NT2/D1 (cell line): ENCODE data around the gene MAGEH1.
"Not testable (repeated sequence)": the region's sequence is repeated elsewhere in the genome, so short reads cannot be mapped to it uniquely, and the experiment has no call there.

Source experiments
- SUZ12 ChIP-seq: IDR thresholded peaks from 2 replicates; pipeline ENCODE4 v1.6.1; 2011; ENCODE audit not compliant: insufficient read length, insufficient read depth; ENCODE audit errors: extremely low read depth
- YY1 ChIP-seq: IDR thresholded peaks from 2 replicates; pipeline ENCODE4 v1.6.1; 2011; ENCODE audit not compliant: insufficient read length, insufficient read depth
- ZNF274 ChIP-seq: IDR thresholded peaks from 2 replicates; pipeline ENCODE4 v1.6.1; 2011; ENCODE audit warnings: mild to moderate bottlenecking, low read depth, low read length

DNA sequence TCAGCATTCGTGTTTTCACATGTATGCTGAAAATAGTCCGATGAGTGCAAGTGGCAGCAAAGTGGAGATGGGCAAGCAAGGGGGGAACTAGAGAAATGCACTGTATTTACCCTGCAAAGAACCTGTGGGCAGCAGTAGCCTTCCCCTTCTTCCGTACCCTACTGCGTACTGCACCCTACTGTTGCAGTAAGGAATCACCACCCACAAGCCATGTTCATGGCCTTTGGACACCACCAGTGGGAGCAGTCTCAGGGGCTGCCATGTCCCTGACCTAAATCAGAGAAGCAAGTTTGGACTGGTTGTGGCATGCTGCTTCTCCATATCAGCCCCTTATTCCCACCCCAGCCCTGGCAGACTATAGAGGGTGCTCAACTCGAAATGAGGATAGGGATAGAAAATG is 12.1 kb downstream of the MAGEH1 start:
- not testable (repeated sequence) for TF ChIP-seq YY1, ZNF274, SUZ12
